GM18499 (cell line): ENCODE measurements around the gene RNU1-3.
"Not testable (repeated sequence)": the region's sequence is repeated elsewhere in the genome, so short reads cannot be mapped to it uniquely, and the experiment has no call there.

Experiments used
- ATAC-seq: cut with Tn5 transposase; IDR thresholded peaks from one replicate; pipeline ENCODE4 v1.9.1; 2021; ENCODE audit warnings: moderate number of reproducible peaks; ENCODE audit not compliant: insufficient read depth, unreplicated experiment

The RNU1-3 gene

DNA sequence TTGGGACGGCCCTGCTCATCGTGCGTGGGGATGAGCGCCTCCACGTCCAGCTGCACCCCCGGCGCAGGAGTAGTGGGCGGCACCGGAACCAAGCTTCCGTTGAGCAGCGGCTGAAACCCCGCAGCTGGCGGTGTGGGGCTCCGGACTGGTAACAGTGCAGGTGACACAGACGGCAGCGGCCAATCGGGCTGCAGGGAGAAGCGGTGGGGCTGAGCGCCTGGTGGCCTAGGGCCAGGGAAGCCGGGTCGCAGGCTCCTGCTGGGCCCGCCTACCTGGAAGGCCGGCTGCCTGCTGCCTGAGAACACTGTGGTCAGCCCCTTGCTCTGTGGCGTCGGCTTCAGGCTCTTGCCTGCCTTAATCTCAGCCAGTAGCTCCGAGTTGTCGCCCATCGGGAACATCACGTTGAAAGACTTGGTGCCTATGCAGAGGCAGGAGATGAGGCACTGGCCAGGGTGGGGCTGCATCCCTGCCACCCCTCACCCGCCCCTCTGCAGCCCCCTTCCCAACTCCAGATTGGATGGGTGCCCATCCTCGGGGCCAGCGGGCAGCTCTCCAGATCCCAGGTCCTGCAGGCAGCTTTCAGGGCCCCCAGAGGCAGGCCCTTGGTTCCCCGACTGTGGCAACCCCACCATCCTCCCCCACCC lies 29.9 kb upstream of the RNU1-3 start:
- ATAC-seq = not testable (repeated sequence)

- not testable (repeated sequence) for ATAC-seq
These were observed 27.6 kb upstream of the RNU1-3 start for GRCh38 chr1:16694308-16694702.

DNA sequence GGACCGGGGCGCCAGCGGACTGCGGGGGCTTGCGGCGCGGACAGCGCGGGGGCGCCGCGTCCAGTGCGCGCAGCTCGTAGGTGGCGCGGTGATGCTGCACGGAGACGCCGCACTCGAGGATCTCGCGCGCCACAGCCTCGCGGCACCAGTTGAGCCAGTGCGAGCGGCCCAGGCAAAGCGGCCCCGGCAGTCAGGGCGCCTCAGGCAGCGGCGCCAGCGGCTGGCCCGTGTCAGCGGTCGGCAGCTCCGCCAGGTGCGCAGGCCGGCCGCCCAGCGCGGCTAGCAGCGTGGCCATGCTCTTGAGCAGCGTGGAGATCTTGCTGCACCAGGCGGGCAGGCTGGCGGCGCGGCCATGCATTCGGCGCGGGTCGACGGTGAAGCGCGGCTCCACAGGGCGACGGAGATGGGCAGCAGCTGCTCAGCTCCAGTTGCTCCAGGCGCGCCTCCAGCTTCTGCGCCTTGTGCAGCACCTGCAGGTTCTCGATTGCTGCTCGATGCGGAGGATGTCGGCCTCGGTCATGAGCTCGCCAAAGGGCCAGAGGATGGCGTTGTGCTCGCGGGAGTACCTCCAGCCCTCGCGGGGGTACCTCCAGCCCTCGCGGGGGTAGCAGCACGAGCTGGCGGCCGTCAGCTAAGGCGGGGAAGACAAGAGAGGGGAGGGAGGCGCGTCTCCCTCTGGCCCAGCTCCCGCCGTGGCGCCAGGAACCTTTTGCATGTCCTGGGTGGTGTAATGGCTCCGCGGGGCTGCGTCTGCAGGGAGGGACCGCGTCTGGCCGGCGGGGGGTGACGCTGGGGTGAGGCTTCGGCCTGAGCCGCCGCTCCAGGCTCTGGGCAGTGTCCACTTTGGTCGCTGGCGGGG lies 26.9 kb upstream of the RNU1-3 start:
- not testable (repeated sequence) for ATAC-seq

DNA sequence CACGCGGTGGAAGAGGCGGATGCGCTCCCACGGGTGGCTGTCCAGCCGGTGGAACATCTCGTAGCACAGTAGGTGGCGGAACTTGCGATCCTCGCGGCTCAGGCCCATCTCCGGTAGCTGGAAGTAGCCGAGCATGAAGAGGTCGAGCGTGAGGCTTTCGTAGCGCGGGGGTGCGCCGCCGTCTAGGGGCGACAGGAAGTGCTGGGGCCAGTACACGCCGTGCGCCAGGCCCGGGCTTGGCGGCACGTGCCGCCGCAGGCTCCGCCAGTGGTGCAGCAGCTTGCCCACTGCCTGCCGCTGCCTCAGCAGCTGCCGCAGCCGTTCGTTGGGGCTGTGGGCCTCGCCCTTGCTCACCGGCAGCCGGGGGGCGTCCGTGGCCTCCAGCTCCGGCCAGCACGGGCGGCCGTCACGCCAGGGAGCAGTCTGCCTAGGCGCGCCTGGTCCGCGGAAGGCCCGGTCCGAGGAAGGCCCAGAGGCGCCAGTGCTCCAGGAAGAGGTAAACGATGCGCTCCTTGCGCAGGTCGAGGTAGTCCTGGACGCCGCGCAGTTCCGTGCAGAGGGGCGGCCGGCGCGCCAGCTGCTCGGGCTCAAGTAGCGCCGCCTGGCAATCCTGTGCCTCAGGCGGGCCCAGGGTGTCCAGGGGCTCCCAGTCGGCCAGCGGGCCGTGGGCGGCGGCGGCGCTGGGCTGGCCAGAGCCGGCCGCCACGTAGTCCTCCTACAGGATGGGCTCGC lies 26.1 kb upstream of the RNU1-3 start:
- not testable (repeated sequence) for ATAC-seq

- ATAC-seq = not testable (repeated sequence)
These were observed 25.5 kb upstream of the RNU1-3 start for GRCh38 chr1:16692283-16692682.

DNA sequence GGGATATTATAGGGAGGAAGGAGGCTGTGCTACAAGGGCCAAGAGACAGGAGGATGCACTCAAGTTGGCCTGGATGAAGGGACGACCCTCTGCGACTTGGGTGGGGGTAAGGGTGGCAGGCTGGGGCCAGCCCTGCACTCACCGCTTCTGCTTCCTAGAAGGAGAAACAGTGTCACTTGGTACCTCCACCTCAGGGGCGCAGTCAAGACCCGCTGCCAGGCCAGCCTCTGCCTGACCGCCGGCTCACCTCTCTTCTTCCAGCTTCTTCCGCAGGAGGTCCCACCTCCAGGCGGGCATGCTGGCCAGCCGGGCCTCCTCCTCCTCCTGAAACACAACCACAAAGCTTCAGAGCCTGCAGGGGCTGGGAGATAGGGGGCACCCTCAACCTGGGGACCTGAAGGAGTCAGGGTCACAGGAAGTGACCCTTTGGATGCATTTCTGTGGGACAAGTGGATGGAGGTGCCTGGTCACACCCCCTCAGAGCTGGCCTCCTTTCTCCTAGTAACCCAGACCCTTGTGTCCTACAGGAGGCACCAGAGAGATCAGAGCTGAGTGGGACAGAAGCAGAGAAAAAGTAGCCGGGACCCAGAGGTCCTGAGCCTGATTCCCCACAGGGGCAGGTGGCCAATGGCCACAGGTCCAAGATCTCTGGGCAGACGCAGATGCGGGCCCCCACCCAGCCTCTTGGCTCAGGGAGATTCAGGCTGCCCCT lies 24.4 kb upstream of the RNU1-3 start:
- not testable (repeated sequence) for ATAC-seq

GRCh38 chr1:16687132-16687800 lies 20.5 kb upstream of the RNU1-3 start:
- not testable (repeated sequence) for ATAC-seq

DNA sequence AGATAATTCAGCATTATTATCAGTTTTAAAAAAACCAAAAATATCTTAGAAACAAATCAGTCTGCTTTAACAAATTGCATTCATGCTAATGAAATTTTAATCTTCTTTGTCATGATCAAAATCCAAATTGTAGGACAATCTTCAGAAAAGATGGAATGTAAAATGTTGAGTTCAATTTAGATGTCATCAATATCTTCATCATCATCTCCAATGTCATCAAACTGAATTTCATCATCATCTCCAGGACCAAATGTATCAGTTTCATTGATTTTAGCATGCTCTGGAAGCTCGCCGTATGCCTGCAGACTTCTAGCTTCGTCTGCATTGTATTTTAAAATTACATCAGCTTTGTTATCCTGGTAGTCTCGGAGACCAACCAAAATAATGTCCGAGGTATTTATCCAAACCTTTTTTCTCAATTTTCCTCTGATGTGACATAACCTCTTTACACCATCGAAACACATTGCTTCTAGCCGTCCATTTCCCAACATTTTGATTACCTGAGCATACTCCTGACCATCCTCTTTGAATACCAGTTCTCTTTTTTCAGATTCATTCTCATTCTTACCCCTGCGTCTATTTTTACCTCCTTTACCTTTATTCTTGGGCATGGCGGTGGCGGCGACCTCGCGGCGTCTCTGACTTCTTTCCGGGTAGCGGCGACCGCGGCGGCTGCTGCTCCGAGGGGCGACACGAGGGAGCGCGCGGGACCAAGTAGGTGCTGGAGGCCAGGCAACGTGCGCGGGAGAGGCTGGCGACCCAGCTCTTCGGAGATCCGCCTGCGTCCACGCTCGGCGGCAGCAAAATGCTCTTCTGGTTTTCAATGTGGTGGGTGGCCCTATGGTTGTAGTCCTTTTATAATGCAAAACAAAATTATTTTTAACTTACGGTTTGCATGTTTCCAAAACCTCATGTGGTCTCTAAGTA lies 19.0 kb upstream of the RNU1-3 start:
- ATAC-seq = not testable (repeated sequence)

DNA sequence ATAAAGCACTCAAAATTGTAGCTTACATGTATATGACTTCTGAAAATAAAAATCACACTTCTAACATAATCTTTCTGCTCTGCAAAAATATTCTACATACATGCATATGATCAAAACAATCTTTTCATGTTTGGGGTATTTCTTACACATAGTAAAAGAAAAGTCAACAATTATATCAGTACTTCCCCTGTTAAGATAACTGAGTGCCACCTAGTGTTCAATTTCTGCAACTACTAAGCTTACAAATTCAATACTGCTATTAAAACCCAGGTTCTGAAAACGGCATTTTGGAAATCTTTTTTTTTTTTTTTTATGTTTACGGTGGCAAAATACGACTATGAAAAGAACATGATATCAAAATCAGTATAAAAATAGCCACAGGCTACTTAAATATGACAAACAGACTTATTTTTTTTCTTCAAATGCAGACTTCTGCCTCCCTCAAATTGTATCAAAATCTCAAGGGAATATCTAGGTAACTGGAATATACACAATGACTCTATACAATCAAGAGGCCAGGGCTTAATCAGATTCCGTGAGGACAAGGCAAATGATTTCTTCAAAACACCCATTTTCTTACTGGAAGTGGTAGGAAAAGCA lies 18.1 kb upstream of the RNU1-3 start:
- ATAC-seq = not testable (repeated sequence)

DNA sequence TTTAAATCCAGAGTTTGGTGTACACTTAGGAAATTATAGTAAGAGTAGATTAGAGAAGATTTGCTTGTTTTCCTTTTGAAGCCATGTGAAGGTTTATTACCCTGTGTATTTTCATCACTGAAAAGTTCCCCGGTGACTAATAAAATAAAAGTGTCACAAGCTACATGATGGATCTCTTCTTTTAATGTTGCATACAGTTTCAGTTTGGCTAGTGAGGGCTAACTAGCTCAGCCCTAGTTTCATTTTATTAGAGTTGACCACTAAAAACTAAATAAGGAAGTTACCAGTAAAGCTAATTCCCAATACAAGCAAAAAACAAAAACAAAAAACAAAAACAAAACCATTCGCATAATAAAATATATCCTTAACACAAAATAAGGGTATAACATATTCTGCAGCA lies 17.4 kb upstream of the RNU1-3 start:
- ATAC-seq = not testable (repeated sequence)

- not testable (repeated sequence) for ATAC-seq
These were observed 16.1 kb upstream of the RNU1-3 start for GRCh38 chr1:16682803-16683202.

DNA sequence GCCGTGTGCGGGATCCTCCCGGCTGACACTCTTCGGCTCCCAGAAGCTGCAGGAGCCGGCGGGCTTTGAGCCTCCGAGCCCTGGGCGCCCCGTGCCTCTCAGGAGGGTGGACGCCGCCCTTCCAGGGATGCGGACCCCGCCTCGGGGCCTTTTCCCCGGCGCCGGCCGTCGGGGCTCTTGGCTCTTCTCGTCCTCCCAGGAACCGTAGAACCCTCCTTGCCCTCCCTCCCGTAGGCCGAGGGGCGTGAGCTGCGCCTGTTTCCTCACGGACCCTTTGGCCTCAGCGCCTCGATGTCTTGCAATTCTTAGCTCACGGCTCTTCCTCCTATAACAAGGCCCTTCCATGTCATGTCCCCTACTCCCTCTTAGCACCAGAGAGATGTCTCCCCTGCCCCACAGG lies 13.6 kb upstream of the RNU1-3 start:
- not testable (repeated sequence) for ATAC-seq

DNA sequence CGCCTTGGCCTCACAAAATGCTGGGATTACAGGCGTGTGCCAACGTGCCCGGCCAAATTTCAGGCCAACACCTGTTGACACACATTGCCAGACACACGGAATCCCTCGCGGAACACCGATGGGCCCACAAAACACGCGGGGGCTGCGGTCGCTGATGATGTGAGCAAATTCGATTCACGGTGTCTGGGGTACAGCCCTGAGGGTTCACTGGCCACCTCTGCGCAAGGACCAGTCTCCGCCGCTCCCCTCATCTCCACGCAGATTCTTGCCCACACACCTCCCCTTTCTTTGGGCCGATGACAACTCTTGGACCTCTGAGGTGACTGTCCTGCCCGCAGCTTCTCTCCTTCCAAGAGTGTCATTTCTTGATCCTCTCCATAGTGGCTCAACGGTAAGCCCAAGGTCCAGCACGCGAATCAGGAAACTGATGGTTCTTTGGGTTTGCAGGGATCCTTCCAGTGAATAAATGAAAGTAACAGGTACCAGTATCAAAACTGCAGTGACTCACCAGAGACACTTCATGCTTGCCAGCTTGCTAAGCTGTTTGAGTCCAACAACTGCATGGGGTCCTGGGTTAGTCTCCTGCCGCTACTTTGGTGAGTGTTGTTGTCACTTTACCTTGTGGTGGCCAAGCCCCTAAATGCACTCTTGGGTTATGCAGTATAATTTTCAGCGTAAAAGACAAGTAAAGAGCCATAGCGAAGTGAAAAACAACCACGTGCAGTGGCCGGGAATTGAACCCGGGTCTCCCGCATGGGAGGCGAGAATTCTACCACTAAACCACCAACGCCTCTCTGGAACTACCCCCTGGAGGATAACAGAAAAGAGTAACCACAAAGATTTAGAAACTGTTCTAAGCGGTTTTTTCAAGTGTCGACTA lies 11.0 kb upstream of the RNU1-3 start:
- ATAC-seq = no peak

DNA sequence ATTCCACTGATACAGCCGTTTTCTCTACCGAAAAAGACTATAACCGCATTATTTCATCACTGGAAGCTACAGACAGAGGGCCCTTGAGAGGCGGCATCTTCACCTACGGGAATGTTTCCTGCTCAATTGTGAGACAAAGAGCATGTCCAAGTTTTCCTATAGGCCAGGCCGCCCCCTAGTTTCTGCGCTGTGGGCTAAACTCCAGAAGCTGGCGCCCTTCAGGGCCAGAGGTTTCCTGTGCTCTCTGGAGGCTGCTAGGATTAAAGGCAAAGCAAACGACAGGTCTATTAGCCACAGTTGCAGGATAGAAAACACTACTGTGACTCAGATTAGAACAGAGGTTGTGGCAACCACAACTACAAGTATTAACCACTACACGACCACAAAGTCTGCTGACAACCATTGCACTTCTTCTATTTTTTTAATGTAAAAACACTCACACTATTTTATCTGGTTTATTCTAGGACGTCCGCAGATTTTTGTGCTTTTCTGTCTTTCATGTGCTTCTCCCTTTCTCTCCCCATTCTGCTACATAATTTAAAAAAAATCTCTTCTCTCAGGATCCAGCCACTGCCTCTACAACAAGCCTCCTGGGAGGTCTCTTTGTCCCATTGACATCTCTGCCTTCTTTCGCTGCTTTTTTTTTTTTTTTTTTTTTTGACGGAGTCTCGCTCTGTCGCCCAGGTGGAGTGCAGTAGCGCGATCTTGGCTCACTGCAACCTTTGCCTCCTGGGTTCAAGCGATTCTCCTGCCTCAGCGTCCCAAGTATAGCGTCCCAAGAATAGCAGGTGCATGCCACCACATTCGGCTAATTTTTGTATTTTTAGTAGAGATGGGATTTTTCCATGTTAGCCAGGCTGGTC lies 10.1 kb upstream of the RNU1-3 start:
- not testable (repeated sequence) for ATAC-seq

GRCh38 chr1:16675118-16675510 lies 8.4 kb upstream of the RNU1-3 start:
- ATAC-seq = not testable (repeated sequence)

- ATAC-seq = not testable (repeated sequence)
These were observed 7.2 kb upstream of the RNU1-3 start for GRCh38 chr1:16673976-16674375.
